Activated B cell treated with CpG ODN at 0.5 μM for 24 hours (primary cell): ENCODE measurements around the gene GSPT1. TPM values are rescaled to one million over a fixed set of nuclear protein-coding genes. Genes with fewer than 3 reads are reported as not detected.
"Not testable (repeated sequence)": the region's sequence is repeated elsewhere in the genome, so short reads cannot be mapped to it uniquely, and the experiment has no call there.

Source experiments
- ATAC-seq: fragments of 200-7000 bp; cut with Tn5 transposase; one replicate; pipeline ENCODE4 v1.10.0; 2021; ENCODE audit warnings: low read depth, mild to moderate bottlenecking, moderate library complexity
- CTCF ChIA-PET: fragments of 350-600 bp; sonication (Branson Sonifier 250); formaldehyde crosslinking; loops from one replicate; lab custom pipeline; 2021; ENCODE audit warnings: antibody characterized with exemption; lab: Charles Lee
- POLR2A ChIA-PET: fragments of 350-600 bp; sonication (Branson Sonifier 250); formaldehyde crosslinking; loops from one replicate; lab custom pipeline; 2021; ENCODE audit warnings: antibody characterized with exemption; lab: Charles Lee
- DNase-seq: peaks from one replicate; pipeline ENCODE4 v3.0.0; 2022
- H3K27ac Mint-ChIP-seq: one replicate; pipeline ENCODE4 v1.8.0; 2020; ENCODE audit warnings: mixed read lengths
- H3K27me3 Mint-ChIP-seq: one replicate; pipeline ENCODE4 v1.8.0; 2021; ENCODE audit warnings: mixed read lengths
- H3K36me3 Mint-ChIP-seq: one replicate; pipeline ENCODE4 v1.8.0; 2021; ENCODE audit warnings: low read depth, mixed read lengths
- H3K4me1 Mint-ChIP-seq: one replicate; pipeline ENCODE4 v1.8.0; 2021; ENCODE audit warnings: mixed read lengths
- H3K4me3 Mint-ChIP-seq: one replicate; pipeline ENCODE4 v1.8.0; 2020; ENCODE audit warnings: mild to moderate bottlenecking, mixed read lengths
- H3K9me3 Mint-ChIP-seq: one replicate; pipeline ENCODE4 v1.8.0; 2020; ENCODE audit warnings: mixed read lengths
- intact Hi-C: fragments of 100-400 bp; cut with micrococcal nuclease; formaldehyde crosslinking; loops from one replicate; pipeline ENCODE4 v1.15.1; 2024
- total RNA-seq: library from RNA; stranded (reverse); gene quantifications from 2 replicates; pipeline ENCODE4 v1.2.3, GENCODE V29; 2022
- TF ChIP-seq, protein P1 (sequence below): fragments of 200-600 bp; IDR thresholded peaks from one replicate; pipeline ENCODE4 v1.8.0; 2022; ENCODE audit warnings: antibody characterized with exemption, mild to moderate bottlenecking

Gene GSPT1
- total RNA-seq, 1 donor from 2014 or later = 101 TPM

DNA sequence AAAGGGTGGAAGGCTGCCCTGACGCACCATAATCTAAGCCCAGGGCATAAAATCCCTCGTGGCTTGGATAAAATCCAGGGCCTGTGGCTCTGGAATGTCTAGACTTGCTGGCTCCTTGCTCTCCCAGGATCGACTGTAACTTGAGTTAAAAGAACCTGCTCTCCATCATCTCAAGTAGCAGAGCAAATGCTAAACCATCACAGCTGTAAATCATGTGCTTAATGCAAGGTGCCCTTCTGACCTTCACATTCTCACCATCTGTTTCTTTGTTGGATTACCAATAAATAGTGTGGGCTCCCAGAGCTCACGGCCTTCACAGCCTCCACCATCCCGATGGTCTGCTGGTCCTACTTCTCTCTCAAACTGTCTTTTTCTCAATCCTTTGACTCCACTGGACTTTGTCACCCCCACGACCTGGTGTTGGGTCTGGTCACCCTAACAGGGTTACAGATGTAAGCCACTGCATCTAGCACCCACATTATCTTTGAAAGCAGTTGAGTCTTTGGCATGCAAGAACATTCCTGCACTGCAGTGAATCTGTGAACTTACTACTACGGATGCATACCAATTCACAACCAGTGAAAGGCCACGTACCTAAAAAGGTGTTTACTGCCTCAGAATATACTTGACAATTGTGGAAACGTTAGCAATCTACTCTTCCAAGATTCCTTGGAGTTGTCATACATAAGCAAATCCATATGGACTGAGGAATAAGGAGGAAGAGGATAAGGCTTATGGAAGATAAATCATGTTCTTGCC lies 79.7 kb downstream of the GSPT1 start:
- TF ChIP-seq, protein P1, sequence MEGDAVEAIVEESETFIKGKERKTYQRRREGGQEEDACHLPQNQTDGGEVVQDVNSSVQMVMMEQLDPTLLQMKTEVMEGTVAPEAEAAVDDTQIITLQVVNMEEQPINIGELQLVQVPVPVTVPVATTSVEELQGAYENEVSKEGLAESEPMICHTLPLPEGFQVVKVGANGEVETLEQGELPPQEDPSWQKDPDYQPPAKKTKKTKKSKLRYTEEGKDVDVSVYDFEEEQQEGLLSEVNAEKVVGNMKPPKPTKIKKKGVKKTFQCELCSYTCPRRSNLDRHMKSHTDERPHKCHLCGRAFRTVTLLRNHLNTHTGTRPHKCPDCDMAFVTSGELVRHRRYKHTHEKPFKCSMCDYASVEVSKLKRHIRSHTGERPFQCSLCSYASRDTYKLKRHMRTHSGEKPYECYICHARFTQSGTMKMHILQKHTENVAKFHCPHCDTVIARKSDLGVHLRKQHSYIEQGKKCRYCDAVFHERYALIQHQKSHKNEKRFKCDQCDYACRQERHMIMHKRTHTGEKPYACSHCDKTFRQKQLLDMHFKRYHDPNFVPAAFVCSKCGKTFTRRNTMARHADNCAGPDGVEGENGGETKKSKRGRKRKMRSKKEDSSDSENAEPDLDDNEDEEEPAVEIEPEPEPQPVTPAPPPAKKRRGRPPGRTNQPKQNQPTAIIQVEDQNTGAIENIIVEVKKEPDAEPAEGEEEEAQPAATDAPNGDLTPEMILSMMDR = no peak
- no peaks in the 10 kb centered on the region for H3K9me3 Mint-ChIP-seq
- CTCF ChIA-PET = no interaction called here
- POLR2A ChIA-PET = interaction anchor here (1.4 kb wide), 1 partner anchor 39 kb away, joined by 4 read pairs; the partner anchor contains the start of gene ZC3H7A
- ATAC-seq = no peak
- H3K27me3 Mint-ChIP-seq = no peaks in the 10 kb centered on the region
- no peaks in the 10 kb centered on the region for H3K4me1 Mint-ChIP-seq
- no peak overlapping the region for H3K27ac Mint-ChIP-seq
- intact Hi-C loops = no loop called here
- H3K4me3 Mint-ChIP-seq = no peak overlapping the region
- peaks cover 53% of the 10 kb centered on the region for H3K36me3 Mint-ChIP-seq
- DNase-seq = no peak

DNA sequence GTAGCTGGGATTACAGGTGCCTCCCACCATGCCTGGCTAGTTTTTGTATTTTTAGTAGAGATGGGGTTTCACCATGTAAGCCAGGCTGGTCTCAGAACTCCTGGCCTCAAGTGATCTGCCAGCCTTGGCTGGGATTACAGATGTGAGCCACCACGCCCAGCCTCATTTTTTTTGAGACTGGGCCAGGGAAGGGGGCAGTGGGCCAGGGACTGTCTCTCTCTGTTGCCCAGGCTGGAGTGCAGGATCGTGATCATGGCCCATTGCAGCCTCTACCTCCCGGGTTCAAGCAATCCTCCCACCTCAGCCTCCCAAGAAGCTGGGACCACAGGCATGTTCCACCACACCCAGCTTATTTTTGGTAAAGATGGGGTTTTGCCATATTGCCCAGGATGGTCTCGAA lies 80.4 kb downstream of the GSPT1 start:
- Mint-ChIP-seq H3K4me3 (no peak overlapping the region), H3K27me3 (no peaks in the 10 kb centered on the region), H3K36me3 (peaks cover 46% of the 10 kb centered on the region), H3K9me3 (no peaks in the 10 kb centered on the region), H3K27ac (no peak overlapping the region), H3K4me1 (no peaks in the 10 kb centered on the region)
- TF ChIP-seq, protein P1 = no peak
- ChIA-PET POLR2A (interaction anchor here (0.5 to 1.4 kb wide), 2 partner anchors 38 to 1529 kb away, joined by 3 to 4 read pairs; partner anchors contain the start of gene ZC3H7A), CTCF (no interaction called here)
- intact Hi-C loops = no loop called here
- DNase-seq (no peak), ATAC-seq (no peak)

DNA sequence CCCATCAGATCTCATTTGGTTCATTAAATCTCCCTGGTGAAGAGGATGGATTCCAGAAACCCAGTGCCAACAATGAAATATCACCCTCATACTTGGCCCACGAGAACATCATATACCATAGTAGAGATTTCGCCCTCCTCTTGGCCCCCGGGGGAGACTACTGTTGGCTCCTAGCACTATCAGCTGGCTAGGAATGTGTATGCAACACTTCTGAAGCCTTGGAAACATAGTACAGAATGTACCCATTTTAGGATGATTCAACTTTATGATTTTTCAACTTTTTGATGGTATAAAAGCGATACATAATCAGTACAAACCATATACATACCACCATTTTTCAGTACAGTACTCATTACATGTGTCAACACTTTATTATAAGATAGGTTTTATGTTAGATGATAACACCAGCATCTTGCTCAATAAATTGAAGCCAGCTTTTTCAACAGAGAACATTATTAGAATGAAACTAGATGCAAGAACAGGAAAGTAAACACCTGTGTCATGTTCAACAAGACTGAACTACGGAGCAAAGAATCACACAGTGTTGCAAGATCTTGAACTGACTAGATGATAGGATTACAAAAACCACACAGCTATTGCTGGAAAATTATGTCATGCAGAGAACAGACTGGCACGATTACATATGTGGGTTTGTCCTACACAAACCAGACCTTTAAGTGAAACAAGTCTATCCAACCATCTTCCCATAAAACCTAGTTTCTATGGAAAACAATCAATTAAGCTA lies 81.6 kb downstream of the GSPT1 start:
- intact Hi-C loops = no loop called here
- Mint-ChIP-seq H3K27me3 (no peaks in the 10 kb centered on the region), H3K4me1 (no peaks in the 10 kb centered on the region), H3K9me3 (no peaks in the 10 kb centered on the region), H3K4me3 (no peak overlapping the region), H3K27ac (no peak overlapping the region), H3K36me3 (peaks cover 34% of the 10 kb centered on the region)
- no peak for ATAC-seq
- POLR2A ChIA-PET = no interaction called here
- DNase-seq = no peak
- CTCF ChIA-PET = no interaction called here
- TF ChIP-seq, protein P1 = no peak

- no peaks in the 10 kb centered on the region for H3K36me3 Mint-ChIP-seq
- TF ChIP-seq, protein P1 = no peak
- no peaks in the 10 kb centered on the region for H3K9me3 Mint-ChIP-seq
- H3K4me1 Mint-ChIP-seq = no peaks in the 10 kb centered on the region
- no peak overlapping the region for H3K27ac Mint-ChIP-seq
- ATAC-seq = no peak
- intact Hi-C loops = no loop called here
- ChIA-PET POLR2A (no interaction called here), CTCF (no interaction called here)
- no peak for DNase-seq
- H3K27me3 Mint-ChIP-seq = no peaks in the 10 kb centered on the region
- no peak overlapping the region for H3K4me3 Mint-ChIP-seq
These were observed 87.1 kb downstream of the GSPT1 start for GRCh38 chr16:11828696-11829095.

GRCh38 chr16:11825520-11826165 lies 90.1 kb downstream of the GSPT1 start:
- intact Hi-C loops, H3K27me3 Mint-ChIP-seq, H3K4me3 Mint-ChIP-seq, DNase-seq, POLR2A ChIA-PET, ATAC-seq, H3K27ac Mint-ChIP-seq, CTCF ChIA-PET, H3K36me3 Mint-ChIP-seq, H3K4me1 Mint-ChIP-seq, H3K9me3 Mint-ChIP-seq: not testable (repeated sequence)
